ENCODE data around the gene MAX.

Gene MAX

GRCh38 chr14:65101631-65102440 is 481 bp downstream of the MAX start (continued):
- 0 out of 2 replicates have a peak, but pooled peaks have one; percentile 11 for TF ChIP-seq ZBTB21 (tag by site-specific recombination; IDR thresholded peaks at IDR 0.05)
- TF ChIP-seq HIC1 (tag by site-specific recombination; IDR thresholded peaks at IDR 0.05): no peak
- peak; percentile 41; the same call in 1 of the 2 replicates for TF ChIP-seq ZNF341 (tag by site-specific recombination; IDR thresholded peaks at IDR 0.05; ENCODE audit: low read depth)
- TF ChIP-seq RBAK (tag by site-specific recombination; IDR thresholded peaks at IDR 0.05): no peak
- no peak for TF ChIP-seq ZNF830 (tag by site-specific recombination; IDR thresholded peaks at IDR 0.05; ENCODE audit: low read depth)
- TF ChIP-seq ZBTB8A (tag by site-specific recombination; IDR thresholded peaks at IDR 0.05): no peak
- no peak for TF ChIP-seq ZNF585B (tag by site-specific recombination; IDR thresholded peaks at IDR 0.05)
- no peak for TF ChIP-seq ZNF792 (tag by site-specific recombination; IDR thresholded peaks at IDR 0.05)
- no peak for TF ChIP-seq SP2 (tag by site-specific recombination; IDR thresholded peaks at IDR 0.05)
- no peak for TF ChIP-seq ZNF211 (tag by site-specific recombination; IDR thresholded peaks at IDR 0.05; ENCODE audit: low read depth)
- TF ChIP-seq BCL11B (tag by site-specific recombination; IDR thresholded peaks at IDR 0.05; ENCODE audit: low read depth): no peak
- TF ChIP-seq ZNF610 (tag by site-specific recombination; IDR thresholded peaks at IDR 0.05; ENCODE audit: borderline replicate concordance): no peak
- TF ChIP-seq TSHZ1 (tag by site-specific recombination; IDR thresholded peaks at IDR 0.05; ENCODE audit: borderline replicate concordance): no peak
- TF ChIP-seq PBX3 (CRISPR knock-in tag; IDR thresholded peaks at IDR 0.05): no peak
- no peak for TF ChIP-seq ZNF530 (tag by site-specific recombination; IDR thresholded peaks at IDR 0.05; ENCODE audit: low read depth)
- no peak for TF ChIP-seq ZNF629 (tag by site-specific recombination; IDR thresholded peaks at IDR 0.05)
- TF ChIP-seq ZNF23 (tag by site-specific recombination; IDR thresholded peaks at IDR 0.05; ENCODE audit: borderline replicate concordance): no peak
- TF ChIP-seq TRIM28 (IDR thresholded peaks at IDR 0.05; ENCODE audit: borderline replicate concordance, low read length): no peak
- TF ChIP-seq, protein P1, sequence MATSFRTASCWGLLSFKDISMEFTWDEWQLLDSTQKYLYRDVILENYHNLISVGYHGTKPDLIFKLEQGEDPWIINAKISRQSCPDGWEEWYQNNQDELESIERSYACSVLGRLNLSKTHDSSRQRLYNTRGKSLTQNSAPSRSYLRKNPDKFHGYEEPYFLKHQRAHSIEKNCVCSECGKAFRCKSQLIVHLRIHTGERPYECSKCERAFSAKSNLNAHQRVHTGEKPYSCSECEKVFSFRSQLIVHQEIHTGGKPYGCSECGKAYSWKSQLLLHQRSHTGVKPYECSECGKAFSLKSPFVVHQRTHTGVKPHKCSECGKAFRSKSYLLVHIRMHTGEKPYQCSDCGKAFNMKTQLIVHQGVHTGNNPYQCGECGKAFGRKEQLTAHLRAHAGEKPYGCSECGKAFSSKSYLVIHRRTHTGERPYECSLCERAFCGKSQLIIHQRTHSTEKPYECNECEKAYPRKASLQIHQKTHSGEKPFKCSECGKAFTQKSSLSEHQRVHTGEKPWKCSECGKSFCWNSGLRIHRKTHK (tag by site-specific recombination; IDR thresholded peaks at IDR 0.05): no peak
- 0 out of 2 replicates have a peak, but pooled peaks have one; percentile 14 for TF ChIP-seq ZNF24 (tag by site-specific recombination; IDR thresholded peaks at IDR 0.05)
- TF ChIP-seq ZNF837 (tag by site-specific recombination; IDR thresholded peaks at IDR 0.05): no peak
- TF ChIP-seq ZNF202 (tag by site-specific recombination; IDR thresholded peaks at IDR 0.05; ENCODE audit: borderline replicate concordance): no peak
- TF ChIP-seq ZNF707 (tag by site-specific recombination; IDR thresholded peaks at IDR 0.05): no peak
